ENCODE measurements around the gene SPX.

GRCh38 chr12:21523148-21523547 lies 2.9 kb upstream of the SPX start:
- TF ChIP-seq CTCF (IDR thresholded peaks at IDR 0.05) (no peak), POLR2A (IDR thresholded peaks at IDR 0.05) (no peak)
